Activated CD4-positive, alpha-beta T cell treated with anti-CD3 and anti-CD28 coated beads for 48 hours (primary cell): ENCODE data around the gene LRIT1.

Experiments used
- DNase-seq: peaks from one replicate; pipeline ENCODE4 v3.0.0-alpha.2; 2020

The LRIT1 gene

GRCh38 chr10:84211566-84211965, 29.8 kb downstream of the LRIT1 start:
- DNase-seq = no peak

- no peak for DNase-seq
Measured at GRCh38 chr10:84208023-84208422, 33.3 kb downstream of the LRIT1 start.

GRCh38 chr10:84205853-84206525, 35.4 kb downstream of the LRIT1 start:
- DNase-seq = no peak

- peak; percentile 82 for DNase-seq
Measured at GRCh38 chr10:84205049-84205852, 36.1 kb downstream of the LRIT1 start.

GRCh38 chr10:84204610-84205009, 36.7 kb downstream of the LRIT1 start:
- DNase-seq = no peak

GRCh38 chr10:84204122-84204521, 37.2 kb downstream of the LRIT1 start:
- DNase-seq = no peak

- DNase-seq = no peak
Measured at GRCh38 chr10:84202349-84202748, 39.0 kb downstream of the LRIT1 start.

DNA sequence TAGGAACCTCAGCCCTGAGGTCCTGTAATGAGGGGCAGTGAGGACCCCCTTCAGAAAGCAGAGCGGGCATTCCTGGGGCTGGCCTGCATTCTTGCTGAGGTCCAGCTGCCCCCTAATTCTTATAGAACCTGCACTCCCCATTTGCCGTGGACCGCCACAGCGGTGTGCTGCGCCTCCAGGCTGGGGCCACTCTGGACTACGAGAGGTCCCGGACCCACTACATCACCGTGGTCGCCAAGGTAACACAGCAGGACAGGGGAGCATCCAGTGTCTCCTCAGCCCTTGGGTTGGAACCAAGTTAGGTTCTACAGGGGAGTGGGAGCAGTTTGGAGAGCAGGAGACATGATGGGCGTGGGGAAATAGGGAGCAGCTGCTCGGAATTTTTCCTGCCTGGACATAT, 39.7 kb downstream of the LRIT1 start:
- DNase-seq = no peak

DNA sequence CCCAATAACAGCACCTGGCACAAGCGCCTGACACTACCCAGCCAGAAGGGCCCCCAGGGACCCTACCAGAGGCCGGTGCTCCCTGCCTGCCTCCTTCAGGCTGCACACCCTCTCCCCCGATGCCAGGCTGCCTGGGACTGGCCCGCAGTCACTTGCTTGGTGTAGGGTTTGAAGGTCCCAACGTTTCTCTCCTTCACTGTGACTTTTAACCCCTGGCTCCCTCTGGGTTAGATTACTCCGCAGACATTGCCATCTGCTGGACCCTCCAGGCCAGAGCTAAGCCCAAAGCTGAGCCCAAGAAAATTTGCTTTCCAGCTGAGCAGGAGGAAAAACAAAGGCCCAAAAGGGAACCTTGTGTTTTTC, 40.1 kb downstream of the LRIT1 start:
- no peak for DNase-seq

DNA sequence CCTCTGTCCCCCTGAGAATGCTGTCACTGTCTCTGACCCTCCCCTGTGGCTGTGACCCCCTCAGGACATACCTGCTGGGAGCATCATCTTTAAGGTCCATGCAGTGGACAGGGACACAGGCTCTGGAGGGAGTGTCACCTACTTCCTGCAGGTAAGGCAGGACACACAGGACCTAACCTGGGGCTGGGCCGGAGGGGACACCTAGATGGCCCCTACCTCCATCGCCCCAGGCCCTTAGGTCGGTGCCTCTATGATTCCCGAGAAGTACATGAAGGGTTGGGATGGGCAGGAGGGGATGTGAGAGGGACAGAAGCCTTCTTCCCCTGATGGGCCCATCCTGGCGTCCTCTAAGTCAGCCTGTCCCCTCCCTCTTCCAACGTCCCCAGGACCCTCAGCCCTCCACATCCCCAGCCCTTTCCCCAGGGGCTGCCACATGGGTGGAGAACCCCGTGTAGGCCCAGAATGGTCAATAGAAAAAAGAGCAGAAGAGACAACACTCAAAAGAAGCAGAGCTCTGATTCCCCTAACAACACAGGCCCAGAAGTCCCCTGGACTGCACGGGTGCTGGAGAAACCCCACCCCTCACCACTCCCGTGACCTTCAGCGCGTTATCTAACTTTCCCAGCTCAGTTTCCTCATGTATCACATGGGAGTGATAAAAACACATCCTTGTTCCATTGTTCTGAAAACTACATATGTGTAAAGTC, 40.7 kb downstream of the LRIT1 start:
- DNase-seq = no peak

DNA sequence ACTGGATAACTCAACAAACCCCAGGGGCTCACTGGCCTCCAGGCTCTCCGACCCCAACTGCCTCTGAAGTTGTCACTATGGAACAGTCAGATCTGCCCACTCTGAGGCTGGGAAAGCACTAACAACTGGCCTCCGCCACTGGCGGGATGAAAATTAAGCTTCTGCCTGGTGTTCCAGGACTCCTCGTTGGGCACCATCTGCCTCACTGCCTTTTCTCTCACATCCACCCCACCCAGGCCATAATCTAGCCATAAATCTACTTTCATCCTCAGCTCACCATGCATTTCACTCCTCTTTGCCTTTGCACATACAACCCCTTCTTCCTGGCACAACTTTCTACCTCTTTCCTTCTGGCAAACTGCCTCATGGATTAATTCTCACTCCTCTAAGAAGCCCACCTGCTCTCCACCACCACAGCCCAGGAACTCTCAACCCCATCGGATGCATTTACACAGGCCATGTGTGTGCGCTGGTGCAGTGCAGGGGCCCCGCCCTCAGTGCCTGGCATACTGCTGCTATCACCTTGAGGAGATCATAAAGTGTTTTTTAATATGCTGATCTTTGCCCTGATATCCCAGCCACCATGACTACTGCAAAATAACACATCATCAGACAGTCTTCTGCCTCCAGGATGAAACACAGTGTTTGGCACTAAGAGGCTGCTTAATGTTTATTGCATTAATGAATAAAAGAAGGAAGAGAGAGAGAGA, 43.0 kb downstream of the LRIT1 start:
- DNase-seq = no peak

DNA sequence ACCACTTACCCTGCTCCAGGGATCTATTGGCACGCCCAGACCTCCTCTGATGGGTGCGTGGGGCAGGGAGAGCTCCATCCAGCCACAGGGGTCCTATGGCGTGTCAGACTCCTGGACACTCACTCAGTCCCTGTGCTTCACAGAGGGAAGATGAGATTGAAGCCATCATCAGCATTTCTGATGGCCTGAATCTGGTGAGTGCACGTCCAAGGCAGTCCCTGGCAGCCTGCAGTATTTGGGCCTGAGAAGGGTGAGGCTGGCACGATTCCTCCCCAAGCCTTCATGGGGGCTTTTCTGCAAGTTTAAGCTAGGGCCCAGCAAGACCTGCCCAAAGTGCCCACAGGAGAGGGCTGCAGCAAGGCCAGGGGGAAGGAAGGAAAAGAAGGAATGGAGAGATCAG, 43.7 kb downstream of the LRIT1 start:
- no peak for DNase-seq

DNA sequence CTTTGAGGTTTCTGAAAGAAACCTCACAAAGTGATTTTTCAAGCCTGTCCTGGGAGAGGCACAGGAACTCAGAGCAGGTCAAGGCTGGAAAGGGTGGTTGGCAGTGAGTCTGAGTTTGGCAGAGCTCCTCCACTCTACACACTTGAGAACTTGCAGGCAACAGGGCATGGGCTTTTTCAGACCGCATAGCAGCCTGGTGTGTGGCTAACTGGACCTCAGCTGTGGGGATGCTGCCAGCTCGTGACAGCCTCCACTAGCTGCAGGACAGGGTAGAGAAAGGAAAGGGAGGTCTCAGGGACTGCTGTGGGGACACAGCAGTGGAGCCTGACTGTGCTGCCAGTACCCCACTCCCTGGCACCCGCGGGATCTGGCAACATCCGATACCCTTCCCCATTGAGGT, 44.4 kb downstream of the LRIT1 start:
- DNase-seq = no peak

DNA sequence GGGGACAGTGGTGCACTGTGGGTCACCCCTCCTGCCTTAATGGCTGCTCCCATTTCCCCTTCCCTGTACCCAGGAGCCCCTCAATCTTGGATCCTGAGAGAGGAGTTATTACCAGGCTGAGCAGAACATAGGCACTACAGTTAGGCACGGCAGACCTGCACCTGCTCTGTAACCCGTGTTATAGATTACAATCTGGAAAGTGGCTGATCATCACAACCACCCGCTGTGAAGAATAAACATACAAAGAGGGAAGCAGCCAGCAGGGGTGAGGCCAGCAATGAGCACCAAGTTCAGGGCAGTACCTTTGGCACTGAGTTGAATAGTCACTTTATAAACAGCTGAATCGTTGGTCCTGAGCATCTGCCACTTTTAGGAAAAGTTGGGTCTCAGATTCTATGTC, 45.3 kb downstream of the LRIT1 start:
- no peak for DNase-seq

DNA sequence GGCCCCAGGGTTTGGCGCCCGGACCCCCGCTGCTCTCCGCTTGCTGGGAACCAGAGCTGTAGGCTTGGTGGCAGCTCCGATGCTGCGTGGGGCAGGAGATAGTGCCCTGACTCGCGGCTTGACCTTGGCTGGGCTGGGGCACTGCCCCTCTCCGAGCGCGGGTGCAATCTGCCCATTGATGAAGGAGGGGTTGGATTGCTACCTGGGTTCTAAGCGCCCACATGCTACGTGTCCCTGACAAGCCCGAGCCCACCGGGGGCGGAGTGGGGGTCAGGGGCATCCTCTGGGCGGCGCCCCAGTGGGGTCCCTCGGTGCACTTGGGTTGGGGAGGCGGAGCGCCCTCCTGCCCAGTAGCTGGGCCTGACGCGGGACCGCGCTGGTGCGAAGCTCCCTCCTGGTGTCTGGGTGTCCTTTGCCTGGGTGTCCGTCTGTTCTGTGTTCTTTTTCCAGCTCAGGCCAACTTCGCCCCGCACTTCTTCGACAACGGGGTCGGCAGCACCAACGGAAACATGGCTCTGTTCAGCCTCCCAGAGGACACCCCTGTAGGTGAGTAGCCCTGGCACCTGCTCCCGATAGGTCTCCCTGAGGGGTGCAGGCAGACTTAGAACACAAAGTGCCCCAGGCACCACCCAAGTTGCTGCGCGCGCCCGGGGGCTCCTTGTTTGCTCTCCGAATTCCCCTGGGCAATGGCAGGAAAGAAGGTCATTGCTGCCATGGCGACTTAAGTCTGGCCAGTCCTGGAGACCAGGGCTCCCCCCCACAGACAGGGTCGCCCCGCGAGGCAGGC, 46.1 kb downstream of the LRIT1 start:
- no peak for DNase-seq

DNA sequence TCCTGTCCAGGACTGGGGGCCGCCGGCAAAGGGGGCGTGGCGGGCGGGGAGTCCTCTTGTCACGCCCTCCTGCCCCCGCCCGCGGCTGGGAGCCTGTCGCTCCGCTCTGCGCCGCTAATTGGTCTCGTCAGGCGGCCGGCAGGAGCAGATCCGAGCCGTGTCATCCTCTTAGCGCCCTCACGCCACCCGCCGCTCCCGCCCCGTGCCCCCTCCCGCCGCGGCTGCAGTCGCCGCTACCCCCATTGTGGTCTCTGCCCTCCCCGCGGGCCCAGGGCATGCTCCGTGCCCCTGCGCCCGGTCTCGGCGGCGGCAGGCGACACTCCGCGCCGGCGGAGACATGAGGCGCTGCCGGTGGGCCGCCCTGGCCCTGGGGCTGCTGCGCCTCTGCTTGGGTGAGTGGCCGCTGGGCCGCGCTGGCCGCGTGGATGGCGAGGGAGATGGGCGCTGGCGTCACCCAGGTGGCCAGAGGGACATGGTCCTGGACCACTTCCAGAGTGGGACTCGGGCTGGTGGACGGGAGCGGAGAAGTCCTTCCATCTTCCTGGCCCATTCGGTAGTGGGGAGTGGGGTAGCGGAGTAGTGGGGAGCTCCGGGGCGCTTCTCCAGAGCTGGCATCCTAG, 46.8 kb downstream of the LRIT1 start, which contains the start of gene CDHR1:
Gene CDHR1, plus strand, starts transcription at position 114 of the 620 bp plus-strand sequence. Its CDS starts 224 bp downstream, at position 338.
- peak; percentile 64 for DNase-seq

GRCh38 chr10:84193846-84194423, 47.4 kb downstream of the LRIT1 start:
- no peak for DNase-seq

DNA sequence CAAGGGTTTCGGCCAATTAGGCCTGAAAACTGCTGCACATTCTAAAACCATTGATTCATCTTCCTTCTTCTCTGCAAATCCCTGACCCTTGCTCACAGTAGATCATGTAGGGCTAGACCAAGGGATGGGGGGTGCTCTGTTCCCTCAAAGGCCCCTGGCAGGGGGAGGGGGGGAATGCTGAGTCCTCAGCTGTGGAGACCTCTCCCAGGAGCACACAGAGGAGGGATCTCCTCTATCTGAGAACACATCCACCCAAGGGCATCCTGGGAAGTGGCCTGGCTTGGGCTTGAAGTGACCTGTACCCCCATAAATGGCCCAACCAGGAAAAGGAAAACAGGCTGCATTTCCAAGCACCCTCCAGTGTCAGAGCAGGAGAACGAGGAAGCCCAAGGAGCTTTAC, 48.0 kb downstream of the LRIT1 start:
- no peak for DNase-seq

DNA sequence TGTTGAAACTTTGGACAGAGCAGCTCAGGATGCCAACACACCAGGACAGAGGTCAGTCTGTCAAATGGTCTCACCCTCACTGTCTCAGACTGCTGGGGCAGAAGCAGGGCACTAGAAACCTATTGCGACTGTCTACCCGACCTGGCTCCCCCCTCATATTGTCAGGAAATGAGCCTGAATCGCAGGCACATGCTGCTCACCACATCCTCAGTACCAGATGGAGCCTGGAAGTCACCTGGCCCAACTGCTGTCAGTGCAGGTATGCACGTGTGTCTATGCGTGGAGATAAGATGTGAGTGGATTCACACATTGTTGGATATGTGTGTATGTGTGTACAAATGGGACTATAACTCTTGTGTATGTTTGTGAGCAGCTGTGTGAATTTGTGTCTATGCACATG, 50.2 kb downstream of the LRIT1 start:
- DNase-seq = no peak

DNA sequence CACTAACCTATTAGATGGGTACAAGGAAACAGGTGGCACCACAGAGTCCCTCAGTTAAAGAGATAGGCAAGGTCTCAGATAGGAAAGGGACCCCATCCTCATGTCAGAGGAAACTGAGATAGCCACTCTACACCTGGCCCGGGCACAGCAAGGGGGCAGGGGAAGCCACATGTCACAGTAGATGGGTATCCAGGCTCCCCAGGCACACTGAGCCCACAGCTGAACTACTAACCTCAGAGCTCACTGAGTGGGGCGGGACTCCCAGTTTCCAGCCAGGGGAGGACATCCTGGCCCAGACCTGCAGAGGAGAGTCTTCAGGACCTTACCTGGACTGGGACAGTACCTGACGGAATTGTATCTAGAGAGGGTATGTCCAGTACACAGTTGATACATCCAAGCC, 50.7 kb downstream of the LRIT1 start:
- no peak for DNase-seq

GRCh38 chr10:84188815-84189214, 52.5 kb downstream of the LRIT1 start:
- DNase-seq = no peak
